ENCODE results near the gene VCP. TPM values are rescaled to one million over a fixed set of nuclear protein-coding genes. Genes with fewer than 3 reads are reported as not detected.
A peak's percentile ranks its signal among the peaks of the same experiment; 100 is the strongest.

The VCP gene
- total and polyA plus RNA-seq, 9 of the 15 experiments (the other 6 are each of a cell fraction or from before 2014, with no cell fraction given): 7.1 to 257 (median 199) TPM

GRCh38 chr9:35096035-35096849 is 23.8 kb upstream of the VCP start, which contains the start of gene PIGO (continued):
- TF ChIP-seq MGA (IDR thresholded peaks at IDR 0.05): peak; percentile 49
- TF ChIP-seq CREBBP (IDR thresholded peaks at IDR 0.05; ENCODE audit: low read depth, low read length): no peak
- no peak for TF ChIP-seq MTF1 (CRISPR knock-in tag; IDR thresholded peaks at IDR 0.05; ENCODE audit: borderline replicate concordance)
- TF ChIP-seq SUPT5H (IDR thresholded peaks at IDR 0.05): peak; percentile 86
- peak; percentile 53 for TF ChIP-seq L3MBTL2 (IDR thresholded peaks at IDR 0.05)
- TF ChIP-seq BACH1 (tag; IDR thresholded peaks at IDR 0.05): no peak
- no peak for TF ChIP-seq PTTG1 (tag; IDR thresholded peaks at IDR 0.05; ENCODE audit: low read depth)
- peak; percentile 76 to 82 for TF ChIP-seq NRF1 (conservative IDR thresholded peaks at IDR 0.05 in 1 of 2, IDR thresholded peaks at IDR 0.05 in 1 of 2)
- TF ChIP-seq SOX6 (IDR thresholded peaks at IDR 0.05): peak; percentile 37; the same call in 1 of the 2 replicates
- TF ChIP-seq CHD2 (IDR thresholded peaks at IDR 0.05; ENCODE audit: low read depth, low read length): no peak
- no peak for TF ChIP-seq ZSCAN32 (CRISPR knock-in tag; IDR thresholded peaks at IDR 0.05)
- TF ChIP-seq HDAC1 (IDR thresholded peaks at IDR 0.05): peak in 1 of 2 experiments; percentile 75; a peak in 2 of 4 replicates
- no peak for TF ChIP-seq NCOA2 (IDR thresholded peaks at IDR 0.05; ENCODE audit: partially characterized antibody in 2 of 2)

Data from K562 (cell line).